ENCODE data around the gene ATG16L2. TPM values are rescaled to one million over a fixed set of nuclear protein-coding genes. Genes with fewer than 3 reads are reported as not detected.

The ATG16L2 gene
- total RNA-seq, 1 donor from 2014 or later = 32.2 TPM

GRCh38 chr11:72859126-72859525 lies 44.9 kb downstream of the ATG16L2 start:
- Histone ChIP-seq H3K4me3 (no peak overlapping the region), H3K4me1 (peaks cover 11% of the 10 kb centered on the region), H3K27ac (no peak overlapping the region), H3K36me3 (no peaks in the 10 kb centered on the region), H3K27me3 (no peaks in the 10 kb centered on the region), H3K9me3 (no peaks in the 10 kb centered on the region)
- no peak for TF ChIP-seq POLR2A (IDR thresholded peaks at IDR 0.05)
- TF ChIP-seq CTCF (IDR thresholded peaks at IDR 0.05) = no peak
- TF ChIP-seq POLR2AphosphoS5 (IDR thresholded peaks at IDR 0.05; ENCODE audit: insufficient read depth in 1 of 2, low read depth in 1 of 2) = no peak
- DNase-seq (ENCODE audit: extremely low spot score in 2 of 2) = no peak
- intact Hi-C loops (cut with DNase I) = no loop called here

GRCh38 chr11:72860010-72860409 lies 45.8 kb downstream of the ATG16L2 start:
- TF ChIP-seq POLR2A (IDR thresholded peaks at IDR 0.05) (no peak), CTCF (IDR thresholded peaks at IDR 0.05) (no peak), POLR2AphosphoS5 (IDR thresholded peaks at IDR 0.05; ENCODE audit: insufficient read depth in 1 of 2, low read depth in 1 of 2) (no peak)
- intact Hi-C loops (cut with DNase I) = no loop called here
- Histone ChIP-seq H3K4me1 (peaks cover 20% of the 10 kb centered on the region), H3K27ac (no peak overlapping the region), H3K9me3 (no peaks in the 10 kb centered on the region), H3K27me3 (no peaks in the 10 kb centered on the region), H3K36me3 (no peaks in the 10 kb centered on the region), H3K4me3 (no peak overlapping the region)
- no peak for DNase-seq (ENCODE audit: extremely low spot score in 2 of 2)

GRCh38 chr11:72860592-72860991 lies 46.4 kb downstream of the ATG16L2 start:
- H3K4me3 ChIP-seq = no peak overlapping the region
- H3K27ac ChIP-seq = no peak overlapping the region
- peaks cover 26% of the 10 kb centered on the region for H3K4me1 ChIP-seq
- no peaks in the 10 kb centered on the region for H3K36me3 ChIP-seq
- H3K27me3 ChIP-seq = no peaks in the 10 kb centered on the region
- TF ChIP-seq POLR2AphosphoS5 (IDR thresholded peaks at IDR 0.05; ENCODE audit: insufficient read depth in 1 of 2, low read depth in 1 of 2) = no peak
- no peak for TF ChIP-seq CTCF (IDR thresholded peaks at IDR 0.05)
- TF ChIP-seq POLR2A (IDR thresholded peaks at IDR 0.05) = no peak
- intact Hi-C loops (cut with DNase I) = no loop called here
- H3K9me3 ChIP-seq = no peaks in the 10 kb centered on the region
- no peak for DNase-seq (ENCODE audit: extremely low spot score in 2 of 2)

GRCh38 chr11:72863091-72863490 lies 48.9 kb downstream of the ATG16L2 start:
- no peak overlapping the region for H3K27ac ChIP-seq
- H3K9me3 ChIP-seq = no peaks in the 10 kb centered on the region
- TF ChIP-seq POLR2A (IDR thresholded peaks at IDR 0.05) = no peak
- no peak for TF ChIP-seq POLR2AphosphoS5 (IDR thresholded peaks at IDR 0.05; ENCODE audit: insufficient read depth in 1 of 2, low read depth in 1 of 2)
- no peak for TF ChIP-seq CTCF (IDR thresholded peaks at IDR 0.05)
- DNase-seq (ENCODE audit: extremely low spot score in 2 of 2) = no peak
- intact Hi-C loops (cut with DNase I) = no loop called here
- H3K4me1 ChIP-seq = peaks cover 15% of the 10 kb centered on the region
- H3K4me3 ChIP-seq = no peak overlapping the region
- no peaks in the 10 kb centered on the region for H3K27me3 ChIP-seq
- no peaks in the 10 kb centered on the region for H3K36me3 ChIP-seq

- H3K4me3 ChIP-seq = no peak overlapping the region
- DNase-seq (ENCODE audit: extremely low spot score in 2 of 2) = no peak
- H3K27me3 ChIP-seq = no peaks in the 10 kb centered on the region
- H3K27ac ChIP-seq = no peak overlapping the region
- intact Hi-C loops (cut with DNase I) = no loop called here
- H3K4me1 ChIP-seq = peaks cover 15% of the 10 kb centered on the region
- TF ChIP-seq CTCF (IDR thresholded peaks at IDR 0.05) (no peak), POLR2A (IDR thresholded peaks at IDR 0.05) (no peak), POLR2AphosphoS5 (IDR thresholded peaks at IDR 0.05; ENCODE audit: insufficient read depth in 1 of 2, low read depth in 1 of 2) (no peak)
- no peaks in the 10 kb centered on the region for H3K9me3 ChIP-seq
- no peaks in the 10 kb centered on the region for H3K36me3 ChIP-seq
These were observed 49.7 kb downstream of the ATG16L2 start for GRCh38 chr11:72863916-72864315.

Data from vagina (tissue), 2 donors.